GM19240 (cell line): ENCODE measurements around the gene METTL24.

Experiments
- DNase-seq: peaks from one replicate; pipeline ENCODE4 v3.0.0; 2011; ENCODE audit warnings: low spot score; ENCODE audit not compliant: insufficient read length

Gene METTL24

DNA sequence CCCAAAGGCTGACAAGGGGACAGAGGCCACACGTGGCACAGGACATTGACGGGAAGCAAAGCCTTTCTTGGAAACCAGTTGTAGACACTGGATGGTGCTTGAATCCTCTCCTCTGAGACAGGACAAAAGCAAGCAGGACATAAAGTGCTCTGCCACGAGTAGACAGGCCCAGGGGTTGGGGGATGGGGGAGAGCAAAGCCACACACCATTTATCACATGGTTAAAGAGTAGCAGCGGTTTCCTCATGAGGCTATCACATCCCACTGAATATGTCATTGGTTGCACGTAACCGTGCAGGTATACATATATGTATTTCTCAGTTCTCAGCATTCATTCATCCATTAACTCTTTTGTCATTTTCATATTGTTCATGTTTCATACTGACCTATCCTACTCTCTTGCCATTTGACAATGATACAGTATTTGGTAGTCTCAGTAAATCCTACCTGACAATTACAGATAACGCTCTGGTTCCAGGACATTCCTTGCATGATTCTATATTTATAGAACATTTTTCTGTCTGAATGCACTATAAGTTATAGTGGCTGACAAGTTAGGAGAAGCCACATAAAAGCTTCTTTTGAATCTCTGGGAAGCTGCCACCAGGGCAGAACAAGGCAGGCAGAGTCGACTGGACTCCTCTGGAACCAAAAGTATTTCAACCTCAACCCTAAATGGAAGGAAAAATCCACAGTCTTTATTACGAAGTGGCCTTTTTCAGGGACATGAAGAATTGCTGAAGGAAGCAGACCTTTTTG lies 23.5 kb downstream of the METTL24 start:
- DNase-seq = no peak

DNA sequence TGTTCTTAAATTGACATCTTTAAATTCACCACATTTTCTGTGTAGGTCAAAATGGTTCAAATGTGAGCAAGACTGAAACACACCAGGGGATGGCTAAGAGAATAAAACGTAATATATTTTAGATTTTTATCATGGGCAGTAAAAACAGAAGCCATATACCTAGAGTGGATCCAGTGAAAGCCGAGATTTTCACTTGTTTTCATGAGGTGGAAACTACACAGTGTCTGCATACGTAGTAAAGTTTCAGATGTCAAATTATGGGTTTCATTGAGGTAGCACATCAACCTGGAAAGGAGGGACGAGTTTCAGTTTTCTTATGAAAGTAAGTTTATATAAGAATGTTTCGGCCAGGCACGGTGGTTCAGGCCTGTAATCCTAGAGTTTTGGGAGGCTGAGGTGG lies 25.9 kb downstream of the METTL24 start:
- no peak for DNase-seq

DNA sequence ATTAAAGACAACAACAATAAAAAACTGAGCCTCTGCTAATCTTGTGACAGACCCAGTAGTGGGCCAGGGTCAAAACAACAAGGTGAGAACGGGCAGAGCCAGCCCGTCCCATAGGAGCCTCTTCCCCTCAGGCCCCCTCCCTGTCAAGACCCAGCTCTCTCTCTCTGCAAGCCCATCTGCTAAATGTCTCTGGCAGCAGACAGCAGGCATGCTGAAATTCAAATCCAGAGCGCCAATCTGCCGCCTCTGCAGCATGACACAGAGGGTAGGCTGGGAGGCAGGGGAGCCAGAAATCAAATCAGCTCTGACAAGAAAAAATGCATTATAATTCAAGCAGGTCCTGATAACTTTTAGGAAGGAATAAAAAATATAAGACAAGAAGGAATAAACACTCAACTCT lies 26.3 kb downstream of the METTL24 start:
- DNase-seq = no peak

- no peak for DNase-seq
These were observed 26.8 kb downstream of the METTL24 start for GRCh38 chr6:110331390-110331789.

DNA sequence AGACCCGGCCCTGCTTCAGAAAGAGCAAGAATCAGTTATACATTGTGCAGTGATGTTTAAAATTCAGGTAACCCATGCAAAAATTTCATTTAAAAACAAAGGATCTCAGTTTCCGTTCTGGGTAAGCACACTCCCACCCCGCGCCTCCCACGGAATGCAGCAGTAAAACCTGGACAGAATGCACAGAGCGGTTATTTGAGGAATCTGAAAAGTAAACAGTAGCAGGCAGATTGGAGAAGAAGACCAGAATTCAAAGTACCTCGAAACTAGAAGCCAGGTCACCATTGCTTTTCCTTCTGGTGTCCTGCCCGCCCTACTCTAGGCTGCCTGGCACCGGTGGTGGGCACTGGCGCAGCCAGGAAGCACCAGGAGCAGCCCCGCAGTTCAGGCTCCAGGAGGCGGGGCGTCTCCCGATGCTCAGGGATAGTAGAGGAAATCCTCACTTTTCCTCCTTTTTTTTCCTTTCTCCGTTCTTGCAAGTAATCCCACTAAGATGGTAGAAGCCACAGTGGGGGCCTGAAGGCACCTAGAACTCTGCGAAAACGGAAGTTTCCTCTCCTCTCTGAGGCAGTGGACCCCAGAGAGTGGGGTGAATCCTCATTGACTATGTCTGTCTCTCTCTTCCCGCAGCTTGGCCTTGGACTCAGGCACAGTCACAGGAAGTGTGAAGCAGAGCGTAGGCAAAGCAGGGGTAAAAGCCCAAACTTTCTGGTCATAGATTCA lies 28.3 kb downstream of the METTL24 start:
- no peak for DNase-seq

- no peak for DNase-seq
These were observed 28.8 kb downstream of the METTL24 start for GRCh38 chr6:110329348-110329713.

GRCh38 chr6:110328259-110328658 lies 29.9 kb downstream of the METTL24 start:
- no peak for DNase-seq

DNA sequence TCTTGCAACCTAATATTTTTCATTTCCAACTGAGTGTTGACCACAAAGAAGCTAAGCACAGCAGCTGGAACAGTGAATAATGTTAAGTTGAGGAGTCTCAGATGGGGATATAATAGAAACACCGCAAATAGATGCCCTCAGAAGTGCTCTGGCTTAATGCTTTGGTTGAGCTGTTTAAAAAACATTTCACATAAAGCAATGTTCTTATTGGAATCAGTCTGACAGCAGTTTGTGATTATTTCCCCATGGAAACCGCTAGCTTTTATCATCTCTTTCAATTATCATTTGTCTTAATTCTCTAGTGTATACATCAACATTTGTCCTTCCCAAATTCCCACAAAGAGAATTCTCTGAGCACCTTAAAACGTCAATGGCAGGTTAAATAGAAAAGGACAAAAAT lies 30.8 kb downstream of the METTL24 start:
- DNase-seq = no peak

DNA sequence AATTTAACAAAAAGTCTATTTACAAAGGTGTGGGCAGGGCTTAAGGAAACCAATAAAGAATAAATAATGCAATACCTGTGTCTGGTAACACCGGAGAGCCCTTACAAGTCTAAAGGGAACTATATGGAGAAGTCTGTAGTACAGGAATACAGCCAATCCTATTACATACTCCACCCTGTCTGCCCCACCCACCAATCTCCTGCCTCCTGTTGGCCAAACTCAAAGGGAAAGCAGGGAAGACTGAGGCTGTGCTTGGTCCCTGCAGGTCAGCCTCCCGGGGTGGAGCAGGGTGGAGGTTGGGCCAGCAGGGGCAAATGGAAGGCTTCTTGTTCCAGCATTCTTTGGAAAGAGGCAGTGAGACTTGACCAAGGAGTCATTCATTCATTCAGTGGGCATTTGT lies 31.5 kb downstream of the METTL24 start:
- DNase-seq = no peak

- no peak for DNase-seq
These were observed 32.1 kb downstream of the METTL24 start for GRCh38 chr6:110326057-110326456.

DNA sequence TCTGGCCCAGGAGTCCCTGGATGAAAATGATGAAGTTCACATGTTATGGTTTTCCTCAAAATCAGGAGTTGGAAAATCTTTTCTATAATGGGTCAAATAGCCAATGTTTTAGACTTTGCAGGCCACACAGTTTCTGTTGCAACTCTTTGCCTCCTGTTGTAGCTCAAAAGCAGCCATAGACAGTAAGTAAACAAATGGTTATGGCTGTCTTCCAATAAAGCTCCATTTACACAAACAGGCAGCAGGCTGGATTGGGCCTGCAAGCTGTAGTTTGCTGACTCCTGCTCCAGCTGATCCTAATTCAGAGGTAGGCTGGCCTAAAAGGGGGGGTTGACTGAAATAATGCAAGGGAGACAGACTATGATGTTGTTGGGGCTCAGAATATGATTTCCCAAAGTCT lies 33.0 kb downstream of the METTL24 start:
- DNase-seq = no peak

DNA sequence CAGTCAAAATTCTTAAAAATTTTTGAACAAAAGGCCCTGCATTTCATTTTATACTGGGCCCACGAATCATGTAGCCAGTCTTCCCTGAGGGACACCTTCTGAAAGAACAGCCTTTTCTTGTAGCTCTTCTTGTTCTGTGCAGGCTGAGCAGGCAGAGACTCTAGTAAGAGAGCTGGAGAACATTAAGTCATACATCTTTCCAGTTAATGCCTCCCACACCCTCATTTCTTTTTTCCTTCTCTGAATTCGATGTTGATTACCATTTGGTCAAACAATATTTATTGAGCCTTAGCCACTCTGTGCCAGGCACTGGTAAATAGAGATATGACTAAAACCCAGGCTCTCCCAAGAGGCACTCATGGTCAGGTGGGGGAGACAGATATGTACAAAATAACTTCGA lies 33.6 kb downstream of the METTL24 start:
- no peak for DNase-seq

DNA sequence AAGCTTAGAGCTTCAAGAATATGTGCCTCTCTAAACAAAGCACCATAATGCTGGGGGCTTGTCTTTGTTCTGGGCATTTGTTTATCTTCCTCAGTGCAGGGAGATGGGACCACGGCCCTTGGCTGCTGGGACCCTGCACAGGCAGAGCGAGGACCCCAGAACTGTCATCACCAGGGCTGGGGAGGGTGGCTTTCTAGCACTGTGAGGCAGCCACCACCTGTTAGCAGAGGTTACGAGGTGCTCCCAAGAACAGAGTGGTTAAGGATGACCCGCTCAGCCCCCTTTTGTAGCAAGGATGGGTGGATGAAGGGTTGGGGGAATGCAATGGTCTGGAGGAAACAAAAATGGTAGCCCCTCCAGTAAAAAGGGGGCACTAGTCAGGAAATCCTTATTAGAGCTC lies 34.9 kb downstream of the METTL24 start:
- DNase-seq = no peak

DNA sequence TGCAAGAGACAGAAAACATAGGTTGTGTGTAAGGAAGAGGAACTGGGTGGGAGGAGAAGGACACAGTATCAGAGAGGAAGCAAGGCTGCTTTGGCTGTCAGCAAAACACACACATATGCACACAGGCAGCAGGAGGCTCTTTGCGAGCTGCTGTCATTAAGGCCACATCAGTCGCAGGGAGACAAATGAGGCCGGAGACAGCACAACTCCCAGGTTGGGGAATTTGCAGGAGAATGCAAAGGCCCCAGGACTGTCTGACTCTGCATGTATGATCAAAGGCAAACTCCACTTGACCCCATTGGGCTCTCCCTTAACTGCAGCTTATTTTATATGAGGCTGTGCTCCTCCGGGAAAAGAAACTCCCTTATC lies 35.3 kb downstream of the METTL24 start:
- no peak for DNase-seq

DNA sequence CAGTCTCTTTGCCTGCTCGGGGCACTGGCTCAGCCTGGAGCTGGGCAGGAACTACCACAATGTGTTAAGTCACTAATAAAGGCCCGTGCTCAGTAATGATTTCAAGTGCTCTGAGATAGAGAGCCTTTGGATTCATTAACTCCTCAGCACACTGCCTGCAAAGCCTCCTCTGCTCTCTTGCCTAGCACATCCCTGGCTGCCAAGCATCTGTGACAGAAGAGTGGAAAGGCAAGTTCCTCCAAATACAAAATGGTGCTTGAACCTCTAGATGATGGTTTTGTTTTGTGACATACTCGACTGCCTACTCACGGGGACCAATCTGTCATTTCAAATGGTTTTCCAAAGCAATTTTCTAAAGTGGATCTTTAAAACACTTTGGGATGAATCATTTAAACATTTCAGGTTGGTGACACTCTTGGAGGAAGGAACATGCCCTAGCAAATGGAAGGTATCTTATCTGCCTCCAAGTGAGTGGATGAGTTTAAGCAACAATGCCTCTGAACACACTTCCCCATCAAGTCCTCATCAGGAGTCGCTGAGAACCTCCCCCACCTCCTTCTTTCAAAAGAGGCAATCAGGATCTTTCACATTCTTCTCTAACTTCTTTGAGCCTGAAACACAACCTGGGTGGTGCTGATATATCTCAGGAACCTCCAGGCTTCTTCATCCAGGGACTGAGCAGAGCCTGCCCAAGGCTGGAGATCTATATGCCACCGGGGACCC lies 35.8 kb downstream of the METTL24 start:
- no peak for DNase-seq

DNA sequence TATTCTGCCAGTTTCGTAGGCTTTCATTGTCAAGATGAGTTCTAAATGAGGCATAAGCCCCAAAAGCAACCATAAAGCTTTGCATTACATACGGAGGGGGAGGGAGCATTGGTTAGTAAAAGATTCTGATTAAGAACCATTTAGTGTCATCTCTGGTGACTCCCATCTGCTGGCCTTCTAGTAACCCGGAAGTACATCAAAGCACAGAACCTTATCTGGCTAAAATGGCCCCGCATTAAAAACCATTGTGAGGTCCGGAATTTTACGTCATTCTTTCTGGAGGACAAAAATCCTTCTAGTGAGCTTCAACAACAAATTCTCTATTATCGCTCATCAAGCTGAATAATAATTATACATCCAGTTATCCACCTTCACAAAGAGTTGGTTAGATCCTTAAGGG lies 37.8 kb downstream of the METTL24 start:
- no peak for DNase-seq

DNA sequence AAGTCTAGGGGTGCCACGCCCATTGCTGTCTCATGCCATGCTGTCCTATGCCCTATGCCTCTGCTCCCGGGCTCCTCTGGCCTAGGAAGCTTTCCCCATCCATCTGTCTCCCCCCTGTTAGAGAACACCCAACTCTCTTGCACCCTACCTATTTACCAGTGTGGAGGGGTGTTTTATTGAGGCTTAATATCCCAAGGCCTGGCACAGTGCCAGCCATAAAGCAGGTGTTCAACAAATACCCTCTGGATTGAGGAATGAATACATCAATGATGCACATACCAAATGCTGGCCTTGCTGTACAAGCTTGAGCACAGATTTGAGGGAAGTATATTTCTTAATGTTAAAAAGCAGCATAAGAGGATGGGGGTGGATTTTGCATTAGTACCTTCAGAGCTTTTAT lies 38.3 kb downstream of the METTL24 start:
- no peak for DNase-seq

GRCh38 chr6:110319381-110319780 lies 38.8 kb downstream of the METTL24 start:
- DNase-seq = no peak

GRCh38 chr6:110318971-110319370 lies 39.2 kb downstream of the METTL24 start:
- DNase-seq = no peak

DNA sequence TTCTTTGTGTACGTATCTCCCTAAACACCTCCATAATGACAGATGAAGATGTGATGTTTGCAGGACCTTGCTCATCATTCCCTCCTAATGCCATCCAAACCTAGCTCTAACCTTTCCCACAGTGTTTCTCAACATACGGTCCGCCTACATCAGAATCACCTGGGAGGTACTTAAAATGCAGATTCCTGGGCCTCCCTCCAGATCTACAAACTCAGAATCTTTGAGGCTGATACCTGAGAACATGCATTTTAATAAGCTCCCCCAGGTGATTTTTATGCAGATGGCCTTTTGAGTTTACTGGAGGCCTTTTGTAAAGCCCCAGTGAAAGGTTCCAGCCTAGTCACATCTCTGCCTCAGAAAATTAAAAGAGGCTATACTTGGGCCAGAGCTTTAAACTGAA lies 40.5 kb downstream of the METTL24 start:
- DNase-seq = no peak

- DNase-seq = no peak
These were observed 41.0 kb downstream of the METTL24 start for GRCh38 chr6:110317189-110317588.

- DNase-seq = no peak
These were observed 42.2 kb downstream of the METTL24 start for GRCh38 chr6:110315869-110316398.
